Liver (tissue), 3 donors: ENCODE results near the gene CSNK2A3.

ENCODE experiments used
- FOXA1 ChIP-seq: IDR thresholded peaks from 2 replicates; pipeline ENCODE4 v1.6.1; 2016; ENCODE audit warnings: antibody characterized with exemption
- GABPA ChIP-seq, 2 donors: IDR thresholded peaks in 1 of 2; conservative IDR thresholded peaks in 1 of 2; 2 replicates each; pipeline ENCODE4 v1.6.1; 2016; ENCODE audit warnings: antibody characterized with exemption in 2 of 2, mild to moderate bottlenecking in 1 of 2, moderate library complexity in 1 of 2
- HNF4G ChIP-seq: IDR thresholded peaks from 2 replicates; pipeline ENCODE4 v1.6.1; 2016; ENCODE audit warnings: antibody characterized with exemption
- RAD21 ChIP-seq, 2 donors: IDR thresholded peaks; 2 replicates each; pipeline ENCODE4 v1.6.1; 2016; ENCODE audit warnings: antibody characterized with exemption in 2 of 2, mild to moderate bottlenecking in 2 of 2
- SP1 ChIP-seq: IDR thresholded peaks from 2 replicates; pipeline ENCODE4 v1.6.1; 2018; ENCODE audit warnings: antibody characterized with exemption, mild to moderate bottlenecking
- TAF1 ChIP-seq: conservative IDR thresholded peaks from 2 replicates; pipeline ENCODE4 v1.6.1; 2016; ENCODE audit warnings: antibody characterized with exemption, mild to moderate bottlenecking
- TF ChIP-seq, protein P1 (sequence below): fragments of 150-350 bp; IDR thresholded peaks from 2 replicates; pipeline ENCODE4 v1.5.1; 2017; ENCODE audit warnings: improper control_type of control experiment, low read depth, low read length; ENCODE audit not compliant: missing input control
- TF ChIP-seq, protein P2 (sequence below): IDR thresholded peaks from 2 replicates; pipeline ENCODE4 v1.6.1; 2016; ENCODE audit warnings: antibody characterized with exemption
- TF ChIP-seq, protein P3 (sequence below): IDR thresholded peaks from 2 replicates; pipeline ENCODE4 v1.6.1; 2016; ENCODE audit warnings: antibody characterized with exemption, mild to moderate bottlenecking
- donor health status: healthy.
- donor health status: healthy.

DNA sequence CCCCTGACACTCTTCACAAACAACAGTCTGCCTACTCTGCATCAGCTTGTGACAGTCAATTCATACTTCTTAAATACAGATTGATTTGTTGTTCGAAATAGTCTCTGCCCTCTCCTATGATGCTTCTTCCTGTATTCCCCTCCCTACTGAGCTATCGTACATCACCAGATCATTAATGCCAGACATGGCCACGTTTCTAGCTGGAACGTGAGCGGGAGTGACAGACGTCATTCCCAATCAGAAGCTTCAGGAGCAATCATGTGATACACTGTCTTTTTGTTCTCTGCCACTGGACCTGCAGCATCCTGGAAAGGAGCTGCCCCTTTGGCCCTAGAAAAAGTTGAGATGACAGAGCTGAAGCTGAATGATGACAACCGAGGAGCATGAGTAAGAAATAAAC is 48.5 kb downstream of the CSNK2A3 start:
- TF ChIP-seq, protein P1, sequence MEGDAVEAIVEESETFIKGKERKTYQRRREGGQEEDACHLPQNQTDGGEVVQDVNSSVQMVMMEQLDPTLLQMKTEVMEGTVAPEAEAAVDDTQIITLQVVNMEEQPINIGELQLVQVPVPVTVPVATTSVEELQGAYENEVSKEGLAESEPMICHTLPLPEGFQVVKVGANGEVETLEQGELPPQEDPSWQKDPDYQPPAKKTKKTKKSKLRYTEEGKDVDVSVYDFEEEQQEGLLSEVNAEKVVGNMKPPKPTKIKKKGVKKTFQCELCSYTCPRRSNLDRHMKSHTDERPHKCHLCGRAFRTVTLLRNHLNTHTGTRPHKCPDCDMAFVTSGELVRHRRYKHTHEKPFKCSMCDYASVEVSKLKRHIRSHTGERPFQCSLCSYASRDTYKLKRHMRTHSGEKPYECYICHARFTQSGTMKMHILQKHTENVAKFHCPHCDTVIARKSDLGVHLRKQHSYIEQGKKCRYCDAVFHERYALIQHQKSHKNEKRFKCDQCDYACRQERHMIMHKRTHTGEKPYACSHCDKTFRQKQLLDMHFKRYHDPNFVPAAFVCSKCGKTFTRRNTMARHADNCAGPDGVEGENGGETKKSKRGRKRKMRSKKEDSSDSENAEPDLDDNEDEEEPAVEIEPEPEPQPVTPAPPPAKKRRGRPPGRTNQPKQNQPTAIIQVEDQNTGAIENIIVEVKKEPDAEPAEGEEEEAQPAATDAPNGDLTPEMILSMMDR, result no peak
- TF ChIP-seq, protein P2, sequence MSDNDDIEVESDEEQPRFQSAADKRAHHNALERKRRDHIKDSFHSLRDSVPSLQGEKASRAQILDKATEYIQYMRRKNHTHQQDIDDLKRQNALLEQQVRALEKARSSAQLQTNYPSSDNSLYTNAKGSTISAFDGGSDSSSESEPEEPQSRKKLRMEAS, result no peak
- TF ChIP-seq GABPA (IDR thresholded peaks at IDR 0.05 in 1 of 2, conservative IDR thresholded peaks at IDR 0.05 in 1 of 2), result no peak
- TF ChIP-seq TAF1, result no peak
- no peak for TF ChIP-seq SP1
- TF ChIP-seq HNF4G, result no peak
- no peak for TF ChIP-seq RAD21 (IDR thresholded peaks at IDR 0.05)
- TF ChIP-seq, protein P3, sequence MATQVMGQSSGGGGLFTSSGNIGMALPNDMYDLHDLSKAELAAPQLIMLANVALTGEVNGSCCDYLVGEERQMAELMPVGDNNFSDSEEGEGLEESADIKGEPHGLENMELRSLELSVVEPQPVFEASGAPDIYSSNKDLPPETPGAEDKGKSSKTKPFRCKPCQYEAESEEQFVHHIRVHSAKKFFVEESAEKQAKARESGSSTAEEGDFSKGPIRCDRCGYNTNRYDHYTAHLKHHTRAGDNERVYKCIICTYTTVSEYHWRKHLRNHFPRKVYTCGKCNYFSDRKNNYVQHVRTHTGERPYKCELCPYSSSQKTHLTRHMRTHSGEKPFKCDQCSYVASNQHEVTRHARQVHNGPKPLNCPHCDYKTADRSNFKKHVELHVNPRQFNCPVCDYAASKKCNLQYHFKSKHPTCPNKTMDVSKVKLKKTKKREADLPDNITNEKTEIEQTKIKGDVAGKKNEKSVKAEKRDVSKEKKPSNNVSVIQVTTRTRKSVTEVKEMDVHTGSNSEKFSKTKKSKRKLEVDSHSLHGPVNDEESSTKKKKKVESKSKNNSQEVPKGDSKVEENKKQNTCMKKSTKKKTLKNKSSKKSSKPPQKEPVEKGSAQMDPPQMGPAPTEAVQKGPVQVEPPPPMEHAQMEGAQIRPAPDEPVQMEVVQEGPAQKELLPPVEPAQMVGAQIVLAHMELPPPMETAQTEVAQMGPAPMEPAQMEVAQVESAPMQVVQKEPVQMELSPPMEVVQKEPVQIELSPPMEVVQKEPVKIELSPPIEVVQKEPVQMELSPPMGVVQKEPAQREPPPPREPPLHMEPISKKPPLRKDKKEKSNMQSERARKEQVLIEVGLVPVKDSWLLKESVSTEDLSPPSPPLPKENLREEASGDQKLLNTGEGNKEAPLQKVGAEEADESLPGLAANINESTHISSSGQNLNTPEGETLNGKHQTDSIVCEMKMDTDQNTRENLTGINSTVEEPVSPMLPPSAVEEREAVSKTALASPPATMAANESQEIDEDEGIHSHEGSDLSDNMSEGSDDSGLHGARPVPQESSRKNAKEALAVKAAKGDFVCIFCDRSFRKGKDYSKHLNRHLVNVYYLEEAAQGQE, result no peak
- TF ChIP-seq FOXA1, result no peak
